ENCODE measurements around the gene PTPN3.

Gene PTPN3

GRCh38 chr9:109444771-109445320, 53.3 kb downstream of the PTPN3 start:
- Mint-ChIP-seq H3K27me3 (ENCODE audit: low read depth) (no peaks in the 10 kb centered on the region), H3K27ac (no peak overlapping the region), H3K4me1 (ENCODE audit: low read depth) (peaks cover 34% of the 10 kb centered on the region), H3K4me3 (no peak overlapping the region), H3K9me3 (no peaks in the 10 kb centered on the region), H3K36me3 (ENCODE audit: low read depth) (no peaks in the 10 kb centered on the region)
- no peak for DNase-seq (ENCODE audit: low spot score)

GRCh38 chr9:109442716-109443115, 55.4 kb downstream of the PTPN3 start:
- peaks cover 14% of the 10 kb centered on the region for H3K27me3 Mint-ChIP-seq (ENCODE audit: low read depth)
- DNase-seq (ENCODE audit: low spot score), result no peak
- H3K36me3 Mint-ChIP-seq (ENCODE audit: low read depth), result no peaks in the 10 kb centered on the region
- no peak overlapping the region for H3K4me3 Mint-ChIP-seq
- peaks cover 27% of the 10 kb centered on the region for H3K4me1 Mint-ChIP-seq (ENCODE audit: low read depth)
- H3K27ac Mint-ChIP-seq, result no peak overlapping the region
- no peaks in the 10 kb centered on the region for H3K9me3 Mint-ChIP-seq

- H3K4me3 Mint-ChIP-seq, result peak overlapping the region; percentile 27
- DNase-seq (ENCODE audit: low spot score), result no peak
- peak overlapping the region; percentile 49 for H3K27ac Mint-ChIP-seq
- no peaks in the 10 kb centered on the region for H3K36me3 Mint-ChIP-seq (ENCODE audit: low read depth)
- peaks cover 19% of the 10 kb centered on the region for H3K27me3 Mint-ChIP-seq (ENCODE audit: low read depth)
- H3K9me3 Mint-ChIP-seq, result no peaks in the 10 kb centered on the region
- H3K4me1 Mint-ChIP-seq (ENCODE audit: low read depth), result peaks cover 17% of the 10 kb centered on the region
Measured at GRCh38 chr9:109441296-109441695, 56.8 kb downstream of the PTPN3 start.

DNA sequence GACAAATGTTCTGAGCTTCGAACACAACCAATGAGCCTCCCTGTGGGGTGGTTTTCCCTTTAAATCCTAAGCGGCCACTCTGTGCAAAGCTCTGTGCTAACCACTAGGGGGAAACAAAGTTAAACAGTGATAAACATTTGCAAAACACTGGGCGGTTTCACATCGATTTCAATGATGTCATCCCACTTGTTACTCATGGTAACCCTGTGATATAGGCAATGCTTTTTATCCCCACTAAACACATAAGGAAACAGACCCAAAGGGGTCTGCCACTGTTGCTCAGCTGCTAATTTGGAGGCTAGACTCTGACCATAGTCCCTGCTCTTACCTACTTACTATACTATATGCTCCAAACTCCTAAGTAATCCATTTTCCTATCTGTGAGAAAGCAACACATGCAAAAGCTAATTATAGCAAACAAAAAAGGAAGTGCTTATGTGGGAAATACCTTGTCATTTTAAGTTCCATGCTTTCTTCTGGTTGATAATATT, 57.3 kb downstream of the PTPN3 start:
- Mint-ChIP-seq H3K4me3 (no peak overlapping the region), H3K27me3 (ENCODE audit: low read depth) (peaks cover 22% of the 10 kb centered on the region), H3K4me1 (ENCODE audit: low read depth) (peaks cover 17% of the 10 kb centered on the region), H3K36me3 (ENCODE audit: low read depth) (no peaks in the 10 kb centered on the region), H3K9me3 (no peaks in the 10 kb centered on the region), H3K27ac (peak overlapping the region; percentile 49)
- DNase-seq (ENCODE audit: low spot score), result peak; percentile 73

- H3K27ac Mint-ChIP-seq, result no peak overlapping the region
- no peak overlapping the region for H3K4me3 Mint-ChIP-seq
- H3K9me3 Mint-ChIP-seq, result no peaks in the 10 kb centered on the region
- peaks cover 17% of the 10 kb centered on the region for H3K4me1 Mint-ChIP-seq (ENCODE audit: low read depth)
- H3K36me3 Mint-ChIP-seq (ENCODE audit: low read depth), result no peaks in the 10 kb centered on the region
- no peak for DNase-seq (ENCODE audit: low spot score)
- H3K27me3 Mint-ChIP-seq (ENCODE audit: low read depth), result peaks cover 27% of the 10 kb centered on the region
Measured at GRCh38 chr9:109440117-109440515, 58.0 kb downstream of the PTPN3 start.

DNA sequence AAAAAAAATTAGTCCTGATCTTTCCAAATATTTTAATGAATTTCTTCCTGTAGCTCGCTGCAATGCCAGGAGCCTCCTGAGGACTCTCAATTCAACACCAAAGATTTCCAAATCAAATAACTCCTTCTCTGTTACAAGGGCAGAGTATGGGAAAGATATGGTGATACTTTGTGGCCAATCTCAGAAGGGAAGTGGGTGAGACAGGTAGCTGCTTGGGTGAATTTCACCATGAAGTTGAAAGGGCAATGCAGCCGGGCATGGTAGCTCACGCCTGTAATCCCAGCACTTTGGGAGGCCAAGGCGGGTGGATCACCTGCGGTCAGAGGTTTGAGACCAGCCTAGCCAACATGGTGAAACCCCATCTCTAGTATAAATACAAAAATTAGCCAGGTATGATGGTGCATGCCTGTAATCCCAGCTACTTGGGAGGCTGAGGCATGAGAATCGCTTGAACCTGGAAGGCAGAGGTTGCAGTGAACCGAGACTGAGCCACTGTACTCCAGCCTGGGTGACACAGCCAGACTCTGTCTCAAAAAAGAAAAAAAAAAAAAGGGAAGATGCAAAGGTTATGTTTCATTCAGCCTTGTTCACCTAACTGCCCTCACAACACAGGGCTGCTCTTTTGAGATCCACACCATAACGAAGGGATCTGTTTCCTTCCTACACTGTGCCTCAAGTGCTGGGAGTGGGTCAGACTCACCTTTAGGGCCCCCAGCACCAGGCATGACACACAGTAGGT, 58.6 kb downstream of the PTPN3 start:
- Mint-ChIP-seq H3K4me3 (no peak overlapping the region), H3K9me3 (no peaks in the 10 kb centered on the region), H3K36me3 (ENCODE audit: low read depth) (no peaks in the 10 kb centered on the region), H3K27me3 (ENCODE audit: low read depth) (peaks cover 29% of the 10 kb centered on the region), H3K4me1 (ENCODE audit: low read depth) (peaks cover 17% of the 10 kb centered on the region), H3K27ac (no peak overlapping the region)
- no peak for DNase-seq (ENCODE audit: low spot score)

- H3K36me3 Mint-ChIP-seq (ENCODE audit: low read depth), result no peaks in the 10 kb centered on the region
- no peak overlapping the region for H3K27ac Mint-ChIP-seq
- H3K9me3 Mint-ChIP-seq, result no peaks in the 10 kb centered on the region
- peaks cover 17% of the 10 kb centered on the region for H3K4me1 Mint-ChIP-seq (ENCODE audit: low read depth)
- H3K4me3 Mint-ChIP-seq, result no peak overlapping the region
- H3K27me3 Mint-ChIP-seq (ENCODE audit: low read depth), result peaks cover 29% of the 10 kb centered on the region
- no peak for DNase-seq (ENCODE audit: low spot score)
Measured at GRCh38 chr9:109437286-109437685, 60.8 kb downstream of the PTPN3 start.

GRCh38 chr9:109436071-109436470, 62.0 kb downstream of the PTPN3 start:
- H3K27me3 Mint-ChIP-seq (ENCODE audit: low read depth), result peaks cover 29% of the 10 kb centered on the region
- no peak for DNase-seq (ENCODE audit: low spot score)
- no peaks in the 10 kb centered on the region for H3K9me3 Mint-ChIP-seq
- H3K36me3 Mint-ChIP-seq (ENCODE audit: low read depth), result no peaks in the 10 kb centered on the region
- H3K4me3 Mint-ChIP-seq, result no peak overlapping the region
- no peak overlapping the region for H3K27ac Mint-ChIP-seq
- peaks cover 14% of the 10 kb centered on the region for H3K4me1 Mint-ChIP-seq (ENCODE audit: low read depth)

- H3K9me3 Mint-ChIP-seq, result no peaks in the 10 kb centered on the region
- DNase-seq (ENCODE audit: low spot score), result no peak
- H3K4me3 Mint-ChIP-seq, result no peak overlapping the region
- H3K27me3 Mint-ChIP-seq (ENCODE audit: low read depth), result peaks cover 27% of the 10 kb centered on the region
- H3K4me1 Mint-ChIP-seq (ENCODE audit: low read depth), result peaks cover 2% of the 10 kb centered on the region
- no peaks in the 10 kb centered on the region for H3K36me3 Mint-ChIP-seq (ENCODE audit: low read depth)
- H3K27ac Mint-ChIP-seq, result no peak overlapping the region
Measured at GRCh38 chr9:109433476-109433875, 64.6 kb downstream of the PTPN3 start.

GRCh38 chr9:109430231-109430630, 67.9 kb downstream of the PTPN3 start:
- H3K27me3 Mint-ChIP-seq (ENCODE audit: low read depth), result peaks cover 13% of the 10 kb centered on the region
- H3K27ac Mint-ChIP-seq, result no peak overlapping the region
- H3K4me3 Mint-ChIP-seq, result no peak overlapping the region
- no peaks in the 10 kb centered on the region for H3K36me3 Mint-ChIP-seq (ENCODE audit: low read depth)
- no peaks in the 10 kb centered on the region for H3K9me3 Mint-ChIP-seq
- DNase-seq (ENCODE audit: low spot score), result no peak
- H3K4me1 Mint-ChIP-seq (ENCODE audit: low read depth), result peaks cover 2% of the 10 kb centered on the region

- H3K36me3 Mint-ChIP-seq (ENCODE audit: low read depth), result no peaks in the 10 kb centered on the region
- peaks cover 11% of the 10 kb centered on the region for H3K27me3 Mint-ChIP-seq (ENCODE audit: low read depth)
- H3K27ac Mint-ChIP-seq, result no peak overlapping the region
- no peak for DNase-seq (ENCODE audit: low spot score)
- no peak overlapping the region for H3K4me3 Mint-ChIP-seq
- peaks cover 2% of the 10 kb centered on the region for H3K4me1 Mint-ChIP-seq (ENCODE audit: low read depth)
- no peaks in the 10 kb centered on the region for H3K9me3 Mint-ChIP-seq
Measured at GRCh38 chr9:109428854-109429253, 69.3 kb downstream of the PTPN3 start.

DNA sequence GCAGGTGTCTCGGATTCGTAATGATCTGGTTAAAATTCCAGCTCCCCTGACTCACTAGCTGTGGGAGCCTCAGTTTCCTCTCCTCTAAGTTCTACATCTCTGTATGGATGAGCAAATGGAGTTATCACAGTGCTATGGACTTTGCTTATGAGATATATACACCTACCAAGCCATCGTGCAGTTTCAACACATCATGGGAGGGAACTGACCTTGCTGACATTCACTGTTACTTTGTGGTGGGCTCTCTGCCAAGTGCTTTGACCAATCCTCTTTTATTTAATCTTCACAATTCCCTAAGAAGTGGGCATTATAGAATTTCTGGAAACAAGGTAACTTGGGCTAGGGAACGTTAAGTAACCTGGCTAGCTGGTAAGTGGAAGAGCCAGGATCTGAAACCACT, 70.2 kb downstream of the PTPN3 start:
- no peaks in the 10 kb centered on the region for H3K9me3 Mint-ChIP-seq
- peaks cover 2% of the 10 kb centered on the region for H3K4me1 Mint-ChIP-seq (ENCODE audit: low read depth)
- no peak overlapping the region for H3K4me3 Mint-ChIP-seq
- H3K27me3 Mint-ChIP-seq (ENCODE audit: low read depth), result peaks cover 11% of the 10 kb centered on the region
- H3K27ac Mint-ChIP-seq, result no peak overlapping the region
- no peak for DNase-seq (ENCODE audit: low spot score)
- no peaks in the 10 kb centered on the region for H3K36me3 Mint-ChIP-seq (ENCODE audit: low read depth)

GRCh38 chr9:109426626-109427402, 71.3 kb downstream of the PTPN3 start:
- Mint-ChIP-seq H3K4me1 (ENCODE audit: low read depth) (peaks cover 2% of the 10 kb centered on the region), H3K9me3 (no peaks in the 10 kb centered on the region), H3K4me3 (no peak overlapping the region), H3K27ac (no peak overlapping the region), H3K27me3 (ENCODE audit: low read depth) (peaks cover 11% of the 10 kb centered on the region), H3K36me3 (ENCODE audit: low read depth) (no peaks in the 10 kb centered on the region)
- DNase-seq (ENCODE audit: low spot score), result no peak

DNA sequence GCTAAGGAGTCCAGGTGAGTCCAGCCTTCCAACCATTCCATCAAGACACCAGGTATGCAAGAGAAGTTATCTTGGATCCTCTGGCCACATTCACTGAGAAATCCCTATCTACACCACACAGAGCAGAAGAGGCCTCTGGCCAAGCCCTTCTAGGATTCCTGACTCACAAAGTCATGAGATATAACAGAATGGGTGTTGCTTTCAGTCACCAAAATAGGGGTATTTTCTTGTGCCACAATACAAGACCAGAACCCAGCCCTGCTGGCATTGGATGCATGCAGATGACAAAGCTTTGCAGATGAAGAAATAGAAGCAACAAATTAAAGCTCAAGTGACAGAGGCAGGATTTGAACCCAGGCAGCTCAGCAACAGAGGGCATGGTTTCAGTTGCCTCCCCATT, 73.5 kb downstream of the PTPN3 start:
- peaks cover 11% of the 10 kb centered on the region for H3K27me3 Mint-ChIP-seq (ENCODE audit: low read depth)
- H3K4me3 Mint-ChIP-seq, result no peak overlapping the region
- no peaks in the 10 kb centered on the region for H3K36me3 Mint-ChIP-seq (ENCODE audit: low read depth)
- no peaks in the 10 kb centered on the region for H3K9me3 Mint-ChIP-seq
- DNase-seq (ENCODE audit: low spot score), result no peak
- no peak overlapping the region for H3K27ac Mint-ChIP-seq
- no peaks in the 10 kb centered on the region for H3K4me1 Mint-ChIP-seq (ENCODE audit: low read depth)
